ENCODE results near the gene PPP2R5C. TPM values are rescaled to one million over a fixed set of nuclear protein-coding genes. Genes with fewer than 3 reads are reported as not detected.

The PPP2R5C gene
- total and polyA plus RNA-seq, 2 experiments from 2014 or later, result 60.4 to 84.9 TPM

DNA sequence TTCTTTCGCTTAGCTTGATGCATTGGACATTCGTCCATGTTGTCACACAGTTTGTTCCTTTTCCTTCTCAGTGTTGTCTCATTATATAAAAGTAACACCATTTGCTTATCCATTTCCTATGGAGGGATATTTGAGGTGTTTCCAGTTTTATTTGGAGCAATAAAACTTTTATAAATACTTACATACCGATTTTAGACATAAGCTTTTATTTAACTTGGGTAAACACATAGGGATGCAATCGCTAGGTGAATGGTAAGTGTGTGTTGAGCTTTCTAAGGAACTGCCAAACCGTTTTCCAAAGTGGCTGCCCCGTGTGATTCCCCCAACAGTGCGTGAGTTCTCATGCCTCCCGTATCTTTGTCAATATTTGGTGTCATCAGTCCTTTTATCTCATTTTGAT, 107.7 kb downstream of the PPP2R5C start:
- Histone ChIP-seq H3K4me1 (ENCODE audit: low read depth) (no peaks in the 10 kb centered on the region), H3K27me3 (no peaks in the 10 kb centered on the region), H3K36me3 (no peaks in the 10 kb centered on the region), H3K9me3 (ENCODE audit: low read depth) (no peaks in the 10 kb centered on the region), H3K27ac (no peak overlapping the region), H3K4me3 (no peak overlapping the region)
- DNase-seq (ENCODE audit: low read depth in 1 of 2, low spot score in 1 of 2), result no peak
- TF ChIP-seq, protein P1, sequence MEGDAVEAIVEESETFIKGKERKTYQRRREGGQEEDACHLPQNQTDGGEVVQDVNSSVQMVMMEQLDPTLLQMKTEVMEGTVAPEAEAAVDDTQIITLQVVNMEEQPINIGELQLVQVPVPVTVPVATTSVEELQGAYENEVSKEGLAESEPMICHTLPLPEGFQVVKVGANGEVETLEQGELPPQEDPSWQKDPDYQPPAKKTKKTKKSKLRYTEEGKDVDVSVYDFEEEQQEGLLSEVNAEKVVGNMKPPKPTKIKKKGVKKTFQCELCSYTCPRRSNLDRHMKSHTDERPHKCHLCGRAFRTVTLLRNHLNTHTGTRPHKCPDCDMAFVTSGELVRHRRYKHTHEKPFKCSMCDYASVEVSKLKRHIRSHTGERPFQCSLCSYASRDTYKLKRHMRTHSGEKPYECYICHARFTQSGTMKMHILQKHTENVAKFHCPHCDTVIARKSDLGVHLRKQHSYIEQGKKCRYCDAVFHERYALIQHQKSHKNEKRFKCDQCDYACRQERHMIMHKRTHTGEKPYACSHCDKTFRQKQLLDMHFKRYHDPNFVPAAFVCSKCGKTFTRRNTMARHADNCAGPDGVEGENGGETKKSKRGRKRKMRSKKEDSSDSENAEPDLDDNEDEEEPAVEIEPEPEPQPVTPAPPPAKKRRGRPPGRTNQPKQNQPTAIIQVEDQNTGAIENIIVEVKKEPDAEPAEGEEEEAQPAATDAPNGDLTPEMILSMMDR (IDR thresholded peaks at IDR 0.05; ENCODE audit: low read depth, low read length), result no peak

DNA sequence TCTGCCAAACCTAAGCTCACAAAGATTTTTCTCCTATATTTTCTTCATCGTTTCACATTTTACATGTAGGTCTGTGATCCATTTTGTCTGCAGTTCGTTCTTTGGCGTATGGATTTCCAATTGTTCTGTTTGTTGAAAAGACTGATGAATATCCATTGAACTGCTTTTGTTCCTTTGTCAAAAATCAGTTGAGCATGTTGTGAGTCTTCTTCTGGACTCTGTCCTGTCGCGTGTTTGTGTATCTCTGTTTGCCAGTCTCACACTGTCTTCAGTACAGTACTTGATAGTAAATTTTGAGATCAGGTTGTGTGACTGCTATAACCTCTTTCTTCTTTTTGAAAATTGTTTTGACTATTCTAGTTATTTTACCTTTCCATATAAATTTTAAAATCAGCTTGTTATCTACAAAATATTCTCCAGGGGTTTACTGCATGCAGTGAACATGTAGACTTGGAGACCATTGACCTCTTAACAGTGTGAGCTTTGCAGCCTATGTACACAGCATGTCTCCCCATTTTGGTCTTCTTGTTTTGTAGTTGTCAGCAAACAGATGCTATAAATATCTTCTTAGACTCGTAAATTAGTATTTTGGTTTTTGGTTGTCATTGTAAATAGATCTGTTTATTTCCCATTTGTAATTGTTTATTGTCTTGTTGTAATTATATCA, 108.9 kb downstream of the PPP2R5C start:
- Histone ChIP-seq H3K4me3 (no peak overlapping the region), H3K36me3 (no peaks in the 10 kb centered on the region), H3K27ac (no peak overlapping the region), H3K27me3 (no peaks in the 10 kb centered on the region), H3K4me1 (ENCODE audit: low read depth) (no peaks in the 10 kb centered on the region), H3K9me3 (ENCODE audit: low read depth) (no peaks in the 10 kb centered on the region)
- DNase-seq (ENCODE audit: low read depth in 1 of 2, low spot score in 1 of 2), result no peak
- TF ChIP-seq, protein P1 (IDR thresholded peaks at IDR 0.05; ENCODE audit: low read depth, low read length), result no peak

DNA sequence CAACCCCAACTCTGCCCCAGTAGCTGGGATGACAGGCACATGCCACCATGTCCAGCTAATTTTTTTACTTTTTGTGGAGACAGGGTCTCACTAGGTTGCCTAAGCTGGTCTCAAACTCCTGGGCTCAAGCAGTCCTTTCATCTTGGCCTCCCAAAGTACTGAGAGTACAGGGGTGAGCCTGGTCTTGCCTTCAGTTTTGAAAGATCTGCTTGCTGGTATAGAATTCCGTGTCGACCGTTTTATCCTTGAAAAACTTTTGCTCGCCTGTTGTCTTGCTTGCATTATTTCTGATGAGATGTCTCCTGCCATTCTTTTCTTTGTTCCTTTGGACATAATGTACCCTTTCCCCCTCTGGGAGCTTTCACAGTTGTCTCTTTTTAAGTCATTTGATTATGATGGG, 110.8 kb downstream of the PPP2R5C start:
- no peak overlapping the region for H3K4me3 ChIP-seq
- TF ChIP-seq, protein P1 (IDR thresholded peaks at IDR 0.05; ENCODE audit: low read depth, low read length), result no peak
- H3K36me3 ChIP-seq, result no peaks in the 10 kb centered on the region
- no peak overlapping the region for H3K27ac ChIP-seq
- H3K4me1 ChIP-seq (ENCODE audit: low read depth), result no peaks in the 10 kb centered on the region
- DNase-seq (ENCODE audit: low read depth in 1 of 2, low spot score in 1 of 2), result no peak
- no peaks in the 10 kb centered on the region for H3K27me3 ChIP-seq
- no peaks in the 10 kb centered on the region for H3K9me3 ChIP-seq (ENCODE audit: low read depth)

DNA sequence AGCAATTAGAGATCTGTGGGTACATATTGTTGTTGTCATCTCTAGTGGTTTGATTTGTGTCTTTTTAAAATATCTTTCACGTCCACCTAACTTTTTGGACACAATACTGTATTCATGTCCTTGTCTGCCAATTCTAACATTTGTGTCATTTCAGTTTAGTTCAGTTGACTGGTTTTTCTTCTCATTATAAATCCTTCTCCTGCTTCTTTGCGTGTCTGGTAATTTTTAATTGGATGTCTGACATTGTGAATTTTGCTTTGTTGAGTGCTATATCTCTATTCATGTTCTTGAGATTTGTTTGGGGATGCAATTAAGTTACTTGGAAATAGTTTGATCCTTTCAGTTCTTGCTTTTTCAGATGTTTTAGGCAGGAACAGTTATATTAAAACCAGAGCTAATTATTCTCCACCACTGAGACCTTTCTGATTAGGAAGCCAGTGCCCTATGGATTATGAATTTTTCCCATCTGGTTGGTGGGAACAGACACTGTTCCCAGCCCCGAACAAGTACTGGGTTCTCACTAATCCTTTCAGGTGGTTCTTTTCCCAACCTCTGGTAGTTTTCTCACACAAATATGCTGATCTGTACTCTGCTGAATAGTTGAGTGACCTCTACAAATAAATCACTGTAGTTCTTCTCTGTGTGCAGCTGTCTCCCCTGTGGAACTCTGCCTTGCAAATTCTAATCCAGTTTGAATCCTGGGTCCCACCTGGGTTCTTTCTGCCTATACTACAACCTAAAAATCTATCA, 111.7 kb downstream of the PPP2R5C start:
- DNase-seq (ENCODE audit: low read depth in 1 of 2, low spot score in 1 of 2), result no peak
- no peak overlapping the region for H3K4me3 ChIP-seq
- H3K27ac ChIP-seq, result no peak overlapping the region
- H3K4me1 ChIP-seq (ENCODE audit: low read depth), result no peaks in the 10 kb centered on the region
- no peaks in the 10 kb centered on the region for H3K9me3 ChIP-seq (ENCODE audit: low read depth)
- H3K27me3 ChIP-seq, result no peaks in the 10 kb centered on the region
- no peaks in the 10 kb centered on the region for H3K36me3 ChIP-seq
- TF ChIP-seq, protein P1 (IDR thresholded peaks at IDR 0.05; ENCODE audit: low read depth, low read length), result no peak

DNA sequence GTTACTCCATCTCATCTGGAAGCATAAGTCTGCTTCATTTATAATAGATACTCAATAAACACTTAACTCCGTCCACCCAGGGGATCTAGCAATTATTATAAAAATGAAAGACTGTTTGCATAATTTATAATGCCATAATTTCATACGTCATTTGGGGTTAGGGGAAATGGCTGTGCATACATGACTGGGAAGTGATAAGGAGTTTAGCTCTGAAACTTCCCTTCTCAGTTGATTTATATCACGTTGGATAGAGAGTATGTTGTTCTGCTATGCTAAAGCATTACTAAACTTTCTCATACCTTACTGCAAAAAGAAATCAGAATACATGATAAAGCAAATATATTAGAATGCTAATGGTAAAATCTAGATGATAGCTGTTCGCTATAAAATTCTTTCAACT, 112.5 kb downstream of the PPP2R5C start:
- TF ChIP-seq, protein P1 (IDR thresholded peaks at IDR 0.05; ENCODE audit: low read depth, low read length), result no peak
- no peak overlapping the region for H3K4me3 ChIP-seq
- H3K36me3 ChIP-seq, result no peaks in the 10 kb centered on the region
- H3K27me3 ChIP-seq, result no peaks in the 10 kb centered on the region
- no peaks in the 10 kb centered on the region for H3K9me3 ChIP-seq (ENCODE audit: low read depth)
- no peaks in the 10 kb centered on the region for H3K4me1 ChIP-seq (ENCODE audit: low read depth)
- H3K27ac ChIP-seq, result no peak overlapping the region
- no peak for DNase-seq (ENCODE audit: low read depth in 1 of 2, low spot score in 1 of 2)

Measured in cardiac muscle cell (in vitro differentiated cells and primary cell).